ENCODE data around the gene CLN6. TPM values are rescaled to one million over a fixed set of nuclear protein-coding genes. Genes with fewer than 3 reads are reported as not detected.
"Not testable (repeated sequence)": the region's sequence is repeated elsewhere in the genome, so short reads cannot be mapped to it uniquely, and the experiment has no call there.

Gene CLN6
- total RNA-seq, 1 experiment from 2014 or later = 43.4 TPM

- DNase-seq (ENCODE audit: low spot score); in situ Hi-C loops (cut with HindIII; ENCODE audit: low sequenced_read_pairs): not testable (repeated sequence)
Observed at GRCh38 chr15:68172037-68172436, 57.5 kb downstream of the CLN6 start.

DNA sequence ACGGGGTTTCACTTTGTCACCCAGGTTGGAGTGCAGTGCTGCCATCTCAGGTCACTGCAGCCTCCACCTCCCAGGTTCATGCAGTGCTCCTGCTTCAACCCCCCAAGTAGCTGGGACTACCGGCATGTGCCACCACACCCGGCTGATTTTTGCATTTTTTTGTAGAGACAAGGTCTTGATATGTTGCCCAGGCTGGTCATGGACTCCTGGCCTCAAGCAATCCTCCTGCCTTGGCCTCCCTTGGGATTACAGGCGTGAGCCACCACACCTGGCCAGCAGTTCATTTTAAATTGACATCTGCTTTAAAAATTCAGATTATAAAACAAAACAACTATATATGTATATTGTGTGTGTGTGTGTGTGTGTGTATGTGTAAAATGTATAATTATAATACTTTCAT is 62.7 kb downstream of the CLN6 start:
- in situ Hi-C loops (cut with HindIII; ENCODE audit: low sequenced_read_pairs) = no loop called here

GRCh38 chr15:68163191-68163590 is 66.3 kb downstream of the CLN6 start:
- in situ Hi-C loops (cut with HindIII; ENCODE audit: low sequenced_read_pairs) = no loop called here
- no peak for DNase-seq (ENCODE audit: low spot score)

More for the DNA sequence above, 62.7 kb downstream of the CLN6 start:
- DNase-seq (ENCODE audit: low spot score) = no peak

- DNase-seq (ENCODE audit: low spot score) = no peak
- in situ Hi-C loops (cut with HindIII; ENCODE audit: low sequenced_read_pairs) = no loop called here
Observed at GRCh38 chr15:68158046-68158628, 71.4 kb downstream of the CLN6 start.

DNA sequence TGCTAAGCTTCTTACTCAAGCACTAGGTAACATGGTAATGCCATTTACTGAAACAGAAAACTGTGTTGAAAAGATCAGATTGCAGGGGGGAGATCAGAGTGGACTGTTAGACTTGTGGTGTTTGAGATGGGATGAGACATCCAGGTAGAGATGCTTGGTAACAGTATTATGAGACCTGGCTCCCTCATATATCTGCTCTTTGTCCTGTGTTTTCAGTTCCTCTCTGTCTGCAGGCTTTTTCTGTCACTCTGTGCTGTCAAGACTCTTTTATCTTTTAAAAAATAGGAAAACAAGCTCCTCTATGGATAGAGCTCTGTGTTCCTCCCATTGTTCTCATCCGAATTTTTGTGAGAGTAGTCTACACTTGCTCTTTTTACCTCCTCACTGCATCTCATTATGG is 72.5 kb downstream of the CLN6 start:
- no peak for DNase-seq (ENCODE audit: low spot score)
- in situ Hi-C loops (cut with HindIII; ENCODE audit: low sequenced_read_pairs) = no loop called here

Other genes with a start within 250 kb of the CLN6 start
- gene PIAS1, start 175.4 kb downstream of the CLN6 start, total RNA-seq (2014; rRNA removed; shearing (Covaris generic)) = 9.8 and 44.8 TPM in 2 replicates
- 1.1 and 2.4 TPM in 2 replicates for gene CALML4, start 24.4 kb downstream of the CLN6 start, total RNA-seq (2014; rRNA removed; shearing (Covaris generic))
- gene FEM1B, start 48.0 kb upstream of the CLN6 start, total RNA-seq (2014; rRNA removed; shearing (Covaris generic)) = 39.0 and 51.5 TPM in 2 replicates
- gene ITGA11, start 202.4 kb upstream of the CLN6 start, total RNA-seq (2014; rRNA removed; shearing (Covaris generic)) = 11.6 TPM in 1 of 2 replicates, not detected in the other

Data from G401 (cell line).